GM21515 (cell line): ENCODE data around the gene AKAP6.
"Not testable (repeated sequence)": the region's sequence is repeated elsewhere in the genome, so short reads cannot be mapped to it uniquely, and the experiment has no call there.

Experiments
- ATAC-seq: cut with Tn5 transposase; IDR thresholded peaks from one replicate; pipeline ENCODE4 v1.9.1; 2021; ENCODE audit not compliant: unreplicated experiment

AKAP6 gene

DNA sequence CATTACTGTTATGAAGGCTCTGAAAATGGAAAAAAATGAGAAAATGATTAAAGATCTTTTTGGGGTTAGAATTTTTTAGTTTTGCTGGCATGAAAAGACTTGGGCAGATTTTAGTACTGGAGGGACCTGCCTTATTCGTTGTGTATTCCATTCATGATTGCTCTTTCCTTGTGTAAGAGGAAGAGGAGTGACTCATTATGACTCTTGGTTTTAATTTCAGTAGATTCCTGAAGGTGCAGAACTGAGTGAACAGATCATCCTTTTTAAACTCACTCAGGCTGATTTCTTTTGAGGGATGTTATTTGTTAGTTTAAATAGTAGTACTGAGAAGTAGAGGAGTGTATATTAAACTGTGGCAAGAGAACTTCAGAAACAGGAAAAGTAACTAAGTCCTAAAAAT is 41.6 kb downstream of the AKAP6 start:
- no peak for ATAC-seq

DNA sequence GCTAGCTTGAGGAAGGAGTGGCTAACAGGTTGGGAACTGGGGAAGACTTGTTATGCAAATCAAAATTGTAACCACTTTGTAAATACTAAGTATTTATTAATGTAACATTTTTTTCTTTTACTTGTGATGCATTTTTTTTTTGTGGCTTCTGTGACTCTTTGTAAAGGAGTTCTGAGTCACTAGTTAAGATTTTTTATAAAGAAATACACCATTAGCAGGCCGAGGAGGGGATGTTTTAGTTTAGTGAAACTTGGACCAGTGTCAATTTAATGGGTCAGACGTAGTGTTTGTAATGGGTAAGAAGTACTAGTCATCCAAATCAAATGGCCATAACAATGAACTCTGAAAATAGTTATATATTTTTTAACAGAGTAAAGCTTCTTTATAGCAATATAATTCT is 43.1 kb downstream of the AKAP6 start:
- no peak for ATAC-seq

DNA sequence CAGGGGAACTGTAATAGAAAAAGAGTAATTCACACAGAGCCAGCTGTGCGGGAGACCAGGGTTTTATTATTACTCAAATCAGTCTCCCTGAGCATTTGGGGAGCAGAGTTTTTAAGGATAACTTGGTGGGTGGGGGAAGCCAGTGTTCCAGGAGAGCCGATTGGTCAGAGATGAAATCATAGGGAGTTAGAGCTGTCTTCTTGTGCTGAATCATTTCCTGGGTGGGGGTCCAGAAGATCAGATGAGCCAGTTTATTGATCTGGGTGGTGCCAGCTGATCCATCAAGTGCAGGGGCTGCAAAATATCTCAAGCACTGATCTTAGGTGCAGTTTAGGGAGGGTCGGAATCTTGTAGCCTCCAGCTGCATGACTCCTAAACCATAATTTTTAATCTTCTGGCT is 44.1 kb downstream of the AKAP6 start:
- not testable (repeated sequence) for ATAC-seq

- no peak for ATAC-seq
Observed at GRCh38 chr14:32374155-32374554, 45.1 kb downstream of the AKAP6 start.

DNA sequence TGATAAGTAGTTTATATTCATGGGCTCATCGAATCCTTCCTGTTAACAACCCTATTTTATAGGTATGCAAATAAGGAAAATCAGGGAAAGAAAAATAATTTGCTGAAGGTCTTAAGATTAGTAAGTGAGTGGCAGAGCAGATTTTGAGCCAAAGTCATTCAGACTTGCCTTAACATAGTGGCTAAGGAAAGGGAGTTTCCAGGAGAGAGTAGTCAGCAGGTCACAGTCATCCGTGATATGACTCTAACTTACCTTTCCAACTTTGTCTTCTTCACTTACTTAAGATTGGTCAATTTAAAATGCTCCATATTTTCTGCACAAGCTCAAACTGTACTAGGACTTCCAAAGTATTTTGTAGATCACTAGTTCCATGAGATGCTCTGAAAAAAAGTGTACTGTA is 46.6 kb downstream of the AKAP6 start:
- no peak for ATAC-seq

DNA sequence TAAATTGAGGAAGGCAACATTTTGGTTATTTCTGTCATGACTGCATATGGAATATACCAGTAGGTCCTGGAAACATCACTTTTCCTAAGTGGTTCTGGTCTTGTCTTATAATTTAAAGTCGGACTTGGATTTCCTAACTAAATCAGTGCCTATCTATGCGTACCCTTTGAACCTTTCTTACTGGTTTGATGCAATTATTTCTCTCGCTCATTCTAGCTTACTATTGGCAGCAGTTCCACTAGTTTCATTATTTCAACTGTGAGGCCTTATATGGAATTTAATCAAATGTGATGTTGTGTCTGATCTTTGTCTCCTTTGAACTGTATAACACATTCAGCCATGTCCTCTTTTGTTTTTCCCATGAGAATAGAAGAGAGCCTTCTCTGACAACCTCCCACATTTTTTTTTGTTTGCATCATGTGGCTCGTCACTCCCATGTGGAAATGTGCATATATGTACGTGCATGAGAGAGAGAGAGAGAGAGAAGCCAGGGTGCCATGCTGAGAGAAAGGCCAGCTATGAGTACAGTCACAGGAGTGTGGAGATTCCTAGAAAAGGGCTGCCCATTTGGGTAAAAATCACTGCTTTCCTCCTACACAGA is 48.0 kb downstream of the AKAP6 start:
- no peak for ATAC-seq

DNA sequence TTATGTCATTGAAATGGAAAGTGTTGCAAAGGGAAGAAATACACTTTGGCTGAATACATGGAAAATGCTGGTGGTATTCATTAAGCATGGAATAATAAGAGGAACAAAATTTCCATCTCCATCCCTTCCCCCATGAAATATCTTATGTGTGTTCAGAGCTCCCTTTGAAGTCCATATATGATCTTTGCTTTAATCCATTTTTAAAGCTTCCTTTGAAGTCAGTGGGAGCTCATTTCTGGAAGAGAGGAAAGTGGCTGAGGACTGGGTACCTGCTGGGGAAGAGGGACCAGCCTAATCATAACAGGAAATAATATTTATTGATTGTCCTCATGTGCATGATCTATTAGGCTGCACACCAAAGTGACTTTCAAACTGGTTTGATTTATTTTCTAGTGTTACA is 49.2 kb downstream of the AKAP6 start:
- ATAC-seq, result no peak

DNA sequence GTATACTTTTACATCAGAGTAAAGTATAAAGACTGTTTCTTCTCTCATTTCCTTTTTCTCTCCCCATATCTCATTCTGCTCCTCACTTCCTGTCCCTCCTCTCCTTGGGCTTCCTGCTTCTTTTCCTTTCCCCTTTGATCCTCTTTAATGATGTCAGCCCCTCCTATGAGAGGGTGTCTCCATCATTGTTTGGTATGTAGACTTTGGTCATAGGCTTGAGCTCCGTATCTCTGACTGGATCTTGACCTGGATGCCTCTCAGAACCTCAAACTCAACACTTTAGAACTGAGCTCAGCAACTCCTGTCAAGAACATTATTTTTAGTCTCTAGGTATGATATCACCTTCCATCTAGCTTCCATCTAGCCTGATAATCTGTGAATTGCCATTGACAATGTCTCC is 50.3 kb downstream of the AKAP6 start:
- no peak for ATAC-seq

DNA sequence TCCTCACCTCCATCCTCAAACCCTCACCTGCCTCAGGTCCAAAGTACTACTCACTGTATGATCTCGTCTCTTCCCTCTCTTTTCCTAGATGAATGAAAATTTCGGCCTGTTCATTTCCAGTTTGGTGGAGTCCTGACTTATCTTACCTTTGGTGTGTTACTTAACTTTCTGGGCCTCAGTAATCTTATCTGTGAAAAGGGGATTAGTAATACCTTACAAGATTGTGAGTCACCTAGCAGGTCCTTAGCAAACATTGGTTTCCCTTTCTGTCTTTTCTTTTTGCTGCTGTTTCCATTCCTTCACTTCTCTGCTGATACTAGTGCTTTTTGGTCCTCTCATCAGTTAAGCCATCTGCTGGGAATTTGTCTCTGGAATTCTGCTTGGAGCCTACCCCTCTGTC is 52.8 kb downstream of the AKAP6 start:
- ATAC-seq, result no peak

DNA sequence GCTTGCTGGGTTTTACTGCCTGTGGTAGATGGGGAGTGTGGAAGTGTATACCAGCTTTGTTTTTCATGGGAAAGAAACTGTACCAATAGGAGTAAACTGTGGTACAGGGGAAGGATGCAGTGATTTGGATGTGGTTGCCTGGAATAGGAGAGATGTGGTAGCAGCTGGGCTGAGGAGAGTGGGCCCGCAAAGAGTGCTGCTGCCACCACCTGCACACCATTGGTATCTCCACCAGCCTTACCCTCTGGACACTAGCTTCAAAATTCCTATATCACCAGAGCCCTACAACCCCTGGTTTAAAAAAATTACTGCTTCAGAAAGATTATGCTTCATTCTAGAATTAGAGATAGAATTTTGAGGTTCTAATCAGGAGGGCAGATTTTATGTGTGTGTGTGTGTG is 53.6 kb downstream of the AKAP6 start:
- ATAC-seq, result no peak

GRCh38 chr14:32383364-32384009 is 54.4 kb downstream of the AKAP6 start:
- no peak for ATAC-seq

GRCh38 chr14:32384464-32384863 is 55.4 kb downstream of the AKAP6 start:
- no peak for ATAC-seq

DNA sequence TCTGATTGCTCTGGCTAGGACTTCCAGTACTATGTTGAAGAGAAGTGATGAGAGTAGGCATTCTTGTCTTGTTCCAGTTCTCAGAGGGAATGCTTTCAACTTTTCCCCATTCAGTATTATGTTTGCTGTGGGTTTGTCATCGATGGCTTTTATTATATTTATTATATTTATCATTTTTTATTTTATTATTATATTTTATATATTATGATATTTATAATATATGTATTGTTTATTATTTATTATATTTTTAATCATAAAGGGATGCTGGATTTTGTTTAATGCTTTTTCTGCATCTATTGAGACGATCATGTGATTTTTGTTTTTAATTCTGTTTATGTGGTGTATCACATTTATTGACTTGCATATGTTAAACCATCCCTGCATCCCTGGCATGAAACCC is 58.2 kb downstream of the AKAP6 start:
- ATAC-seq, result not testable (repeated sequence)

GRCh38 chr14:32393119-32393518 is 64.0 kb downstream of the AKAP6 start:
- ATAC-seq, result no peak

- ATAC-seq, result no peak
Observed at GRCh38 chr14:32394038-32394437, 64.9 kb downstream of the AKAP6 start.

DNA sequence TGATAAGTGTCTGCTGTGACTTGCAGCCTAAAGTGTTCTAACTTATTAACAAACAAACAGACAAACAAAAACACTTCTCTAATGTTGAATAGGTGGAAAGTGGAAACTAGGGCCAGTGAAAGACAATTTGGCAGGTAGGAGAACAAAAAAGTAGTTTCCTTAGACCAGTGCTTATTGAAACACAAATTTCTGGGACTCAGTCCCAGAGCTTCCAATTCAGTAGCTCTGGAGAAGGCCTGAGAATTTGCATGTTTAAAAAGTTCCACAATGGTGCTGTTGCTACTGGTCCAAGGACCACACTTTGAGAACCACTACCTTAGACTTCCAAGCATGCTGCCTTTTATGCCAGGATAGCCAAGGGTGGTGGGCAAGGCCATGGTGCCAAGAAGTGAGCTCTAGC is 67.8 kb downstream of the AKAP6 start:
- ATAC-seq, result no peak

GRCh38 chr14:32397861-32398640 is 69.0 kb downstream of the AKAP6 start:
- no peak for ATAC-seq

DNA sequence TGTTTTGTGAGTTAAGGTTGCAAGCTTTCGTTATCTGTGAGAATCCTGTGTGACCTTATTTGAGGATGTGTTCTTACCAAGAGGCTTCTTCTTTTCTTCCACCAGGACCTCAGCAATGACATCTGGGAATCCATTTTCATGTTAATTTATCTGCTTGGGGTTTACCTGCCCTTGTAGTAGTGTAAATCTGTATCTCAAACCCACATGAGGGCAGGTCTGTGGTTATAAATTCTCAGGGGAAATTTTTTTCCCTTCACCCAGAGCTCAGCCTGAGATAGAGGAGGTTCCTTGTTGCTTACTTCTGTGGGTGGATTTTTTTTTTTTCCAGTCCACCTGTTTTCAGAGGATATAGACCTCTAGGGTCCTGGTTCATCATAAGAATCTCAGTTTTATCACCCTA is 70.8 kb downstream of the AKAP6 start:
- no peak for ATAC-seq

GRCh38 chr14:32400480-32400879 is 71.4 kb downstream of the AKAP6 start:
- ATAC-seq, result no peak

- ATAC-seq, result no peak
Observed at GRCh38 chr14:32403021-32403420, 73.9 kb downstream of the AKAP6 start.

- no peak for ATAC-seq
Observed at GRCh38 chr14:32403688-32404087, 74.6 kb downstream of the AKAP6 start.

- no peak for ATAC-seq
Observed at GRCh38 chr14:32404784-32405573, 75.9 kb downstream of the AKAP6 start.
